ENCODE measurements around the gene IL1RAPL2.

IL1RAPL2 gene

DNA sequence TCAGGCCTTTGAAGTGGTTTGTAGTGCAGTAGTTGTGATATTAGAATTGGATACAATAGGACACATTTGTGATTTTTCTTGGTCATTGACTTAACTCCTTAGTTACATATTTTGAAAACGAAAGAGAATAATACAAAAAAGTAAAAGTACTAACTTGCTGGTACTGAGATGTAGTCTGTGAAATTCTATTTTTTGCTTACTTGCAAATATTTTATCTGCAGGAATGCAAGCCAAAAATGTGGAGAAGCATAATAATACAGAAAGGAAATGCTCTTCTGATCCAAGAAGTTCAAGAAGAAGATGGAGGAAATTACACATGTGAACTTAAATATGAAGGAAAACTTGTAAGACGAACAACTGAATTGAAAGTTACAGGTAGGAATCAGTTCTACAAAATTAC, 701.2 kb downstream of the IL1RAPL2 start:
- no peak for DNase-seq (ENCODE audit: low spot score)

- DNase-seq (ENCODE audit: low spot score) = no peak
These were observed 703.4 kb downstream of the IL1RAPL2 start for GRCh38 chrX:105269386-105269785.

GRCh38 chrX:105273326-105273725, 707.3 kb downstream of the IL1RAPL2 start:
- DNase-seq (ENCODE audit: low spot score) = no peak

GRCh38 chrX:105274091-105274490, 708.1 kb downstream of the IL1RAPL2 start:
- no peak for DNase-seq (ENCODE audit: low spot score)

- DNase-seq (ENCODE audit: low spot score) = no peak
These were observed 711.1 kb downstream of the IL1RAPL2 start for GRCh38 chrX:105277132-105277531.

- DNase-seq (ENCODE audit: low spot score) = no peak
These were observed 716.1 kb downstream of the IL1RAPL2 start for GRCh38 chrX:105282077-105282476.

GRCh38 chrX:105297041-105297440, 731.0 kb downstream of the IL1RAPL2 start:
- DNase-seq (ENCODE audit: low spot score) = no peak

DNA sequence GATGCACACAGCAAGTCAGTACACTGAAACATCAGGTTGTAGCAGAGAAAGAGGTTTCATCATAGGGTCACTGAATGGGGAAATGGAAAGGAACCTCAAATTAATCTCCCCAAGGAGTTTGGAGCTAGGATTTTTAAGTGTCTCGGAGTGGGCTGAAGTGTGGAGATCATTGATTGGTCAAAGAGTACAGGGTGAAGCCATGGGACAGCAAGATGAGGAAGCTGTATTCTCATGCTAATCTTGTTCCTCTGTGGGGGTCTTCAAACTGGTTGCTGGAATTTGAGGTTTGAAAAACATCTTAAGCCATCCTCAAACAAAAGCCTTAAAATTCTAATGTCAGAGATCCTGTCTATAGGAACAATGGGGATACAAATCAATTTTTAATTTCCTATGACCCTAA, 733.3 kb downstream of the IL1RAPL2 start:
- no peak for DNase-seq (ENCODE audit: low spot score)

DNA sequence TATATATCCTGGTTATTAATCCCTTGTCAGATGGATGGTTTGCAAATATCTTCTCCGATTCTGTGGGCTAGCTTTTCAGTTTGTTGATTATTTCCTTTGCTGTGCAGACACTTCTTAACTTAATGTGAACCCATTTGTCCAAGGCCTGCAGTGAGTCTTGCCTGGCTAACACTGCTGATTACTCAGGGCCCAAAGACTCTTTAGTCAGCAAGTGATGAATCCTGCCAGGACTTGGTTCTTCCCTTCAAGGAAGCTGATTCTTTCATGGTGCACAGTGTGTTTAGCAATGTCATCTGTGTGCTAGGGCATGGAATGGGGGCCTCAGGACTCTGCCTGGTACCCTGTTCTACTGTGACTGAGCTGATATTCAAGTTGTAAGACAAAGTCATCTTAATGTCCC, 736.2 kb downstream of the IL1RAPL2 start:
- no peak for DNase-seq (ENCODE audit: low spot score)

GRCh38 chrX:105307762-105308161, 741.8 kb downstream of the IL1RAPL2 start:
- DNase-seq (ENCODE audit: low spot score) = no peak

GRCh38 chrX:105313596-105313995, 747.6 kb downstream of the IL1RAPL2 start:
- DNase-seq (ENCODE audit: low spot score) = no peak

DNA sequence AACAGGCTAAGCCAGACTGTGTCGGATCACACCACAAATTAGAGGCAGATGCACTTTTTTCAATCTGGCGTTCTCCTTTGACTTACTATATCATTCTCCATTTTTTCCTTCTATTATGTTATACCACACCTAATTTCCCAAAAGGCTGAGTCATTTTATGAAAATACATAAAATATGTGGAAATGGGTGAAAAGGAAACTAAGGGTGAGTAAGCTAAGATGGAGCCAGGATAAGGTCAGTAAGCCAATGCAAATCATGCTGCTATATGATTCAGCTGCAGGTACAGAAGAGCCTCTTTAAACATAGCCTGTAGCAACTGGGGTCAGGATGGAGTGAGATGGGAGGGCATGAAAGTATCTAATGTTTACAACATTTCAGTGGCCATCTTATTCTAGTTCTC, 748.5 kb downstream of the IL1RAPL2 start:
- no peak for DNase-seq (ENCODE audit: low spot score)

GRCh38 chrX:105315248-105315647, 749.2 kb downstream of the IL1RAPL2 start:
- no peak for DNase-seq (ENCODE audit: low spot score)

- no peak for DNase-seq (ENCODE audit: low spot score)
These were observed 751.1 kb downstream of the IL1RAPL2 start for GRCh38 chrX:105317117-105317516.

DNA sequence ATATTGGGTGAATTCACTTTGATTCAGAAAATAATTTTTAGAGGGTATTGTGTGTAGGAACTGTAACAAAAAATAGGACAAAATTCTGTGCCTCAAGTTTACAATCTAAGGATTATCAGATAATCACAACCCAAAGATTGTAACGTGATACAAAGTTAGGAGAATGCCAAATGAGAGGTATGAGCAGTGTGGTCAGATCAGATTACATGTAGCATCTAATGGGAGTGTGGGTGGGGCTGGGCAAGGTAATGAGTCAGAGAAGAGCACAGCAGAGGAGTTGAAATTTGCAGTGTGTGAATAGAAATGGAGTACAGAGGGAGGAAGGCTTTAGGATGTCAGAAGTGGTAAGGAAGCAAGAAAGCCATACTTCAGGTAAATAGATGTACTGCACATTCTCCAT, 757.9 kb downstream of the IL1RAPL2 start:
- no peak for DNase-seq (ENCODE audit: low spot score)

DNA sequence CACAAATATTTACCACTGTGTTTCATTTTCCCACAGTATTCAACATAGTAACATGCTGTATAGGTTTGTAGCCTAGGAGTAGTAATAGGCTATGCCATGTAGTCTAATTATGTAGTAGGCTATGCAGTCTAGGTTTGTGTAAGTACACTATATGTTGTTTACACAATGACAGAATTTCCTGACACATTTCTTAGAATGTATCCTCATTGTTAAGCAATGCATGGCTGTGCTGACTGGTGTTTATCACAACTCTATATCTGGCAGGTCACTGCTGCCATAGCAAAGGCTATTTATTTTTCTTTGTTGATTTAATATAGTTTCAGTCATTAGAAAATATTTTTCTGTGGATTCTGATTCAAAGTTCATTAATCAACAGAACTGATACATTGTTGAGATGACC, 762.8 kb downstream of the IL1RAPL2 start:
- no peak for DNase-seq (ENCODE audit: low spot score)

DNA sequence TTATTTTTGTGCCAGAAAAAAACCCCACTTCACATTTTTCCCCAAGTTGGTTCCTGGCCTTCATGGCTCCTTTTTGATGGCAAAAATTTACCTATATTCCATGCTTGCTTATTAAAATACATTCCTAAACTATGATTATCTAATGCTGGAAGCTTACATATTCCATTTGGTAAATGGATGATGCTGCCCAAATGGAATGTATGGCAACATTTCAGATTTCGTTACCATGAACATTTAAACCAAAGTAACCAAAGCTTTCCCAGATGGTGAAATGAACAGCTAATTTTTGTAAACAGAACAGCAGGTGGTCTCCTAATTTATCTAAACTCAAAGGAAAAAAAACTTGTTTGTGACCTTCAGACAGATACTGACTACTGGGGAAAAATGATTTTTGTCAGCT, 765.2 kb downstream of the IL1RAPL2 start:
- no peak for DNase-seq (ENCODE audit: low spot score)

DNA sequence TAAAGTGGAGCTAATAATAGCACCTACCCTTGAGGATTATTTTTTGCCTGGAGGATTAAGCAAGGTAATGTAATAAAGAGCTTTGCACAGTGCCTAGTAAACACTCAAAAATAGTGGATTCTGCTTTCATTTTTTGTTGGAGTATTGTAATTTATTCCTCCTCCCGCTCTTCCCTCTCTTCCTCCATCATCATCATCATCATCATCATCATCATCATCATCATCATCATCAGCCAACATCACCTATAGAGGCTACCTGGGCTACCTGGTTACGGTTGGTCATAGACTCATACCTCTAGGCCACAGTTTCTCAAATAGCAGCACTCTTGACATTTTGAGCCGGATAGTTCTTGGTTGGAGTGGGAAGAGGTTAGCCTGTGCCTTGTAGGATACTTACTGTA, 781.4 kb downstream of the IL1RAPL2 start:
- no peak for DNase-seq (ENCODE audit: low spot score)

DNA sequence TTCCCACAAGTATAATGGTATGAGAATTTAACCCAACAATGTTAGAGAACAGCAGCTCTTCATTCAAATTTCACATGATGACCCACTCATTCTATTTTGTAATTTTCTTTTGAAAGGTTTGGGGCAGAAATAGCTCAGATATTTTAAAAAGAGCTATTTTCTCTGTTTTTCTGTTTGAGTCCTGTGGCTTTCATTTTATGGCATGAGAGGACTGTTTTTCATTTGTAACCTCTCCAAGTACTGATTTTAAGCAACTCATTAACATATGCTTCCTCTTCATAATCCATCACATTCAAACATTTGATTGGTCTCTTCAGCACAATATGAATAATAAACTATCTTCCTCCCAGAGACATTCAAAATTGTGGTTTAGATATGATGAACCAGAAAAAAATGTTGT, 783.5 kb downstream of the IL1RAPL2 start:
- no peak for DNase-seq (ENCODE audit: low spot score)

- no peak for DNase-seq (ENCODE audit: low spot score)
These were observed 809.8 kb downstream of the IL1RAPL2 start for GRCh38 chrX:105375816-105376215.

DNA sequence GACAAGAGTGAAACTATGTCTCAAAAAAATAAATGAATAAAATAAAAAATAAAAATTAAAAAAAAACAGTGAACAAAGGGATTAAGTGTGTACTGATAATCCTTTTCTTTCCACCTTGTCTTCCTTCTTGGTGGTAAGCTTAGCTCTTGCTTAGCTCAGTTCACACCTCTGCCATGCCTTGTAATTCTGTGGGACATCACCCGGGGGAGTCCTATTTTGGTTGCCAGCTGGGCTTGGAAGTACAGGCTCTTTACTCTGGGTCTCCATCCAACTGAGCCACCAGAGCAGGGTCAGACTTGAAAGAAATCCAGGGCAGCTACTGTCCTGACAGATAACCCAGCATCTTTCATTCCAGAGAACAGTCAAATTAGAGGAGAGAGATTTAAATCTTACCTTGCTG, 858.7 kb downstream of the IL1RAPL2 start:
- DNase-seq (ENCODE audit: low spot score) = no peak

GRCh38 chrX:105451401-105451800, 885.4 kb downstream of the IL1RAPL2 start:
- DNase-seq (ENCODE audit: low spot score) = no peak

GRCh38 chrX:105458846-105459245, 892.8 kb downstream of the IL1RAPL2 start:
- no peak for DNase-seq (ENCODE audit: low spot score)

GRCh38 chrX:105460376-105460775, 894.4 kb downstream of the IL1RAPL2 start:
- no peak for DNase-seq (ENCODE audit: low spot score)

- no peak for DNase-seq (ENCODE audit: low spot score)
These were observed 895.0 kb downstream of the IL1RAPL2 start for GRCh38 chrX:105461016-105461415.
